GM10266 (cell line): ENCODE measurements around the gene CD40.
"Not testable (repeated sequence)": the region's sequence is repeated elsewhere in the genome, so short reads cannot be mapped to it uniquely, and the experiment has no call there.

Experiments
- DNase-seq: peaks from one replicate; pipeline ENCODE4 v3.0.0; 2012; ENCODE audit errors: extremely low spot score
- CTCF ChIP-seq: IDR thresholded peaks from 2 replicates; pipeline ENCODE4 v1.5.1; 2012; ENCODE audit warnings: mild to moderate bottlenecking, low read depth; ENCODE audit not compliant: control insufficient read depth, insufficient read depth; ENCODE audit errors: missing control alignments

The CD40 gene

GRCh38 chr20:46087161-46087560 is 31.0 kb upstream of the CD40 start:
- peak; percentile 29 for TF ChIP-seq CTCF

GRCh38 chr20:46088409-46089166 is 29.5 kb upstream of the CD40 start:
- TF ChIP-seq CTCF, result no peak
- peak; percentile 26 for DNase-seq

More at GRCh38 chr20:46087161-46087560, 31.0 kb upstream of the CD40 start:
- DNase-seq, result no peak

GRCh38 chr20:46089167-46089416 is 29.0 kb upstream of the CD40 start:
- TF ChIP-seq CTCF, result no peak
- DNase-seq, result no peak

- peak; percentile 98 for DNase-seq
- peak; percentile 74 for TF ChIP-seq CTCF
These were observed 28.4 kb upstream of the CD40 start, which contains the start of gene NCOA5 for GRCh38 chr20:46089417-46090388. TSS of gene NCOA5 (minus strand) at chr20:46089962. CDS start at chr20:46079424, 10,538 bp downstream.

GRCh38 chr20:46091622-46092535 is 26.2 kb upstream of the CD40 start:
- not testable (repeated sequence) for DNase-seq

GRCh38 chr20:46093531-46093930 is 24.6 kb upstream of the CD40 start:
- DNase-seq, result no peak
- TF ChIP-seq CTCF, result no peak
